ENCODE measurements around the gene GRM7. TPM values are rescaled to one million over a fixed set of nuclear protein-coding genes. Genes with fewer than 3 reads are reported as not detected.

The GRM7 gene
- total and polyA plus RNA-seq, 5 donors from 2014 or later: not detected

- H3K9me3 ChIP-seq (ENCODE audit: control insufficient read depth in 2 of 2, low read length in 2 of 2): no peaks in the 10 kb centered on the region
- Mint-ChIP-seq H3K27ac (no peak overlapping the region), H3K9me3 (peaks cover 0 to 20% (median 1%) of the 10 kb centered on the region in 7 donors), H3K27me3 (peaks cover 8% of the 10 kb centered on the region), H3K4me1 (peaks cover 0 to 5% (median 2%) of the 10 kb centered on the region in 4 donors), H3K4me3 (no peak overlapping the region), H3K36me3 (no peaks in the 10 kb centered on the region)
- no peaks in the 10 kb centered on the region for H3K27me3 ChIP-seq (ENCODE audit: control insufficient read depth, insufficient read depth, low read length)
- no peak for ATAC-seq (ENCODE audit: low read depth in 2 of 2)
- H3K4me3 ChIP-seq (ENCODE audit: low read depth, low read length): no peak overlapping the region
- H3K27ac ChIP-seq (ENCODE audit: insufficient read depth, low read length, poor library complexity, severe bottlenecking): no peak overlapping the region
- no peaks in the 10 kb centered on the region for H3K36me3 ChIP-seq (ENCODE audit: control insufficient read depth, insufficient read depth, low read length)
- H3K4me1 ChIP-seq (ENCODE audit: control insufficient read depth, insufficient read depth, low read length, poor library complexity, severe bottlenecking): no peaks in the 10 kb centered on the region
- DNase-seq: no peak
Observed at GRCh38 chr3:6860149-6860953, 564 bp upstream of the GRM7 start.

- Histone ChIP-seq H3K36me3 (ENCODE audit: control insufficient read depth, insufficient read depth, low read length) (no peaks in the 10 kb centered on the region), H3K27ac (ENCODE audit: insufficient read depth, low read length, poor library complexity, severe bottlenecking) (no peak overlapping the region), H3K27me3 (ENCODE audit: control insufficient read depth, insufficient read depth, low read length) (no peaks in the 10 kb centered on the region), H3K9me3 (ENCODE audit: control insufficient read depth in 2 of 2, low read length in 2 of 2) (no peaks in the 10 kb centered on the region), H3K4me3 (ENCODE audit: low read depth, low read length) (no peak overlapping the region), H3K4me1 (ENCODE audit: control insufficient read depth, insufficient read depth, low read length, poor library complexity, severe bottlenecking) (no peaks in the 10 kb centered on the region)
- no peaks in the 10 kb centered on the region for H3K36me3 Mint-ChIP-seq
- H3K4me1 Mint-ChIP-seq: peaks cover 0 to 5% (median 2%) of the 10 kb centered on the region in 4 donors
- H3K27me3 Mint-ChIP-seq: peaks cover 8% of the 10 kb centered on the region
- H3K9me3 Mint-ChIP-seq: peaks cover 0 to 14% (median 1%) of the 10 kb centered on the region in 7 donors
- DNase-seq: no peak
- no peak for ATAC-seq (ENCODE audit: low read depth in 2 of 2)
- H3K27ac Mint-ChIP-seq: no peak overlapping the region
- H3K4me3 Mint-ChIP-seq: no peak overlapping the region
Observed at GRCh38 chr3:6861625-6862000, 698 bp downstream of the GRM7 start.

GRCh38 chr3:6862041-6862879 lies 1.3 kb downstream of the GRM7 start:
- no peak overlapping the region for H3K27ac Mint-ChIP-seq
- Histone ChIP-seq H3K36me3 (ENCODE audit: control insufficient read depth, insufficient read depth, low read length) (no peaks in the 10 kb centered on the region), H3K27me3 (ENCODE audit: control insufficient read depth, insufficient read depth, low read length) (no peaks in the 10 kb centered on the region), H3K27ac (ENCODE audit: insufficient read depth, low read length, poor library complexity, severe bottlenecking) (no peak overlapping the region), H3K4me3 (ENCODE audit: low read depth, low read length) (no peak overlapping the region), H3K9me3 (ENCODE audit: control insufficient read depth in 2 of 2, low read length in 2 of 2) (no peaks in the 10 kb centered on the region), H3K4me1 (ENCODE audit: control insufficient read depth, insufficient read depth, low read length, poor library complexity, severe bottlenecking) (no peaks in the 10 kb centered on the region)
- H3K4me3 Mint-ChIP-seq: no peak overlapping the region
- DNase-seq: no peak
- peaks cover 8% of the 10 kb centered on the region for H3K27me3 Mint-ChIP-seq
- peaks cover 0 to 14% (median 1%) of the 10 kb centered on the region in 7 donors for H3K9me3 Mint-ChIP-seq
- no peaks in the 10 kb centered on the region for H3K36me3 Mint-ChIP-seq
- peaks cover 0 to 4% (median under 1%) of the 10 kb centered on the region in 4 donors for H3K4me1 Mint-ChIP-seq
- ATAC-seq (ENCODE audit: low read depth in 2 of 2): no peak

- Histone ChIP-seq H3K36me3 (ENCODE audit: control insufficient read depth, insufficient read depth, low read length) (no peaks in the 10 kb centered on the region), H3K4me3 (ENCODE audit: low read depth, low read length) (no peak overlapping the region), H3K9me3 (ENCODE audit: control insufficient read depth in 2 of 2, low read length in 2 of 2) (no peaks in the 10 kb centered on the region), H3K27ac (ENCODE audit: insufficient read depth, low read length, poor library complexity, severe bottlenecking) (no peak overlapping the region), H3K4me1 (ENCODE audit: control insufficient read depth, insufficient read depth, low read length, poor library complexity, severe bottlenecking) (no peaks in the 10 kb centered on the region), H3K27me3 (ENCODE audit: control insufficient read depth, insufficient read depth, low read length) (no peaks in the 10 kb centered on the region)
- Mint-ChIP-seq H3K27me3 (peaks cover 8% of the 10 kb centered on the region), H3K4me3 (peak overlapping the region in 1 of 4 donors; percentile 59), H3K9me3 (peaks cover 0 to 11% (median 1%) of the 10 kb centered on the region in 7 donors), H3K27ac (no peak overlapping the region), H3K4me1 (peaks cover 0 to 4% (median 0%) of the 10 kb centered on the region in 4 donors), H3K36me3 (no peaks in the 10 kb centered on the region)
- DNase-seq (no peak), ATAC-seq (ENCODE audit: low read depth in 2 of 2) (no peak)
Observed at GRCh38 chr3:6862880-6863195, 1.9 kb downstream of the GRM7 start.

- Histone ChIP-seq H3K4me1 (ENCODE audit: control insufficient read depth, insufficient read depth, low read length, poor library complexity, severe bottlenecking) (no peaks in the 10 kb centered on the region), H3K4me3 (ENCODE audit: low read depth, low read length) (no peak overlapping the region), H3K27me3 (ENCODE audit: control insufficient read depth, insufficient read depth, low read length) (no peaks in the 10 kb centered on the region), H3K27ac (ENCODE audit: insufficient read depth, low read length, poor library complexity, severe bottlenecking) (no peak overlapping the region), H3K36me3 (ENCODE audit: control insufficient read depth, insufficient read depth, low read length) (no peaks in the 10 kb centered on the region), H3K9me3 (ENCODE audit: control insufficient read depth in 2 of 2, low read length in 2 of 2) (no peaks in the 10 kb centered on the region)
- DNase-seq (no peak), ATAC-seq (ENCODE audit: low read depth in 2 of 2) (no peak)
- H3K9me3 Mint-ChIP-seq: peaks cover 0 to 10% (median 5%) of the 10 kb centered on the region in 7 donors
- no peak overlapping the region for H3K27ac Mint-ChIP-seq
- no peak overlapping the region for H3K4me3 Mint-ChIP-seq
- H3K4me1 Mint-ChIP-seq: peaks cover 0 to 4% (median 0%) of the 10 kb centered on the region in 4 donors
- H3K27me3 Mint-ChIP-seq: peaks cover 4% of the 10 kb centered on the region
- no peaks in the 10 kb centered on the region for H3K36me3 Mint-ChIP-seq
Observed at GRCh38 chr3:6867269-6867668, 6.4 kb downstream of the GRM7 start.

- no peak overlapping the region for H3K27ac Mint-ChIP-seq
- H3K36me3 Mint-ChIP-seq: no peaks in the 10 kb centered on the region
- H3K27me3 Mint-ChIP-seq: no peaks in the 10 kb centered on the region
- no peaks in the 10 kb centered on the region for H3K4me1 Mint-ChIP-seq
- no peaks in the 10 kb centered on the region for H3K36me3 ChIP-seq (ENCODE audit: control insufficient read depth, insufficient read depth, low read length)
- H3K27me3 ChIP-seq (ENCODE audit: control insufficient read depth, insufficient read depth, low read length): no peaks in the 10 kb centered on the region
- H3K4me3 Mint-ChIP-seq: no peak overlapping the region
- H3K9me3 Mint-ChIP-seq: peaks cover 0 to 10% (median 0%) of the 10 kb centered on the region in 7 donors
- no peak overlapping the region for H3K4me3 ChIP-seq (ENCODE audit: low read depth, low read length)
- H3K27ac ChIP-seq (ENCODE audit: insufficient read depth, low read length, poor library complexity, severe bottlenecking): no peak overlapping the region
- DNase-seq: no peak
- ATAC-seq (ENCODE audit: low read depth in 2 of 2): no peak
- peaks cover 0 to 4% of the 10 kb centered on the region in 2 experiments for H3K9me3 ChIP-seq (ENCODE audit: control insufficient read depth in 2 of 2, low read length in 2 of 2)
- H3K4me1 ChIP-seq (ENCODE audit: control insufficient read depth, insufficient read depth, low read length, poor library complexity, severe bottlenecking): no peaks in the 10 kb centered on the region
Observed at GRCh38 chr3:6878731-6879130, 17.8 kb downstream of the GRM7 start.

GRCh38 chr3:6912240-6912639 lies 51.3 kb downstream of the GRM7 start:
- no peak overlapping the region for H3K4me3 Mint-ChIP-seq
- H3K36me3 Mint-ChIP-seq: no peaks in the 10 kb centered on the region
- H3K27me3 Mint-ChIP-seq: no peaks in the 10 kb centered on the region
- no peaks in the 10 kb centered on the region for H3K4me1 Mint-ChIP-seq
- Histone ChIP-seq H3K4me3 (ENCODE audit: low read depth, low read length) (no peak overlapping the region), H3K9me3 (ENCODE audit: control insufficient read depth in 2 of 2, low read length in 2 of 2) (no peaks in the 10 kb centered on the region), H3K36me3 (ENCODE audit: control insufficient read depth, insufficient read depth, low read length) (no peaks in the 10 kb centered on the region), H3K27me3 (ENCODE audit: control insufficient read depth, insufficient read depth, low read length) (no peaks in the 10 kb centered on the region), H3K27ac (ENCODE audit: insufficient read depth, low read length, poor library complexity, severe bottlenecking) (no peak overlapping the region), H3K4me1 (ENCODE audit: control insufficient read depth, insufficient read depth, low read length, poor library complexity, severe bottlenecking) (no peaks in the 10 kb centered on the region)
- ATAC-seq (ENCODE audit: low read depth in 2 of 2) (no peak), DNase-seq (no peak)
- H3K9me3 Mint-ChIP-seq: peaks cover 0 to 13% (median 4%) of the 10 kb centered on the region in 7 donors
- no peak overlapping the region for H3K27ac Mint-ChIP-seq

Data from CD4-positive, CD25-positive, alpha-beta regulatory T cell (primary cell).